Measurements from ENCODE around the gene ZNF593. TPM values are rescaled to one million over a fixed set of nuclear protein-coding genes. Genes with fewer than 3 reads are reported as not detected.
A peak's percentile ranks its signal among the peaks of the same experiment; 100 is the strongest.

ZNF593 gene
- total and polyA plus RNA-seq, 9 of the 15 experiments (the other 6 are each of a cell fraction or from before 2014, with no cell fraction given), result 9.8 to 334 (median 48.2) TPM

GRCh38 chr1:26180010-26180506, 10.3 kb downstream of the ZNF593 start:
- H4K20me1 ChIP-seq (replicated peaks; ENCODE audit: control insufficient read depth, insufficient read depth, low read length), result no peaks in the 10 kb centered on the region
- POLR2A ChIA-PET, result interaction anchor here (0.6 to 2.1 kb wide), 5 partner anchors 10 to 182 kb away, joined by 3 to 8 read pairs (median 4); partner anchors contain the start of gene ZNF593
- no peaks in the 10 kb centered on the region for H3K79me2 ChIP-seq (ENCODE audit: control insufficient read depth, insufficient read depth, low read length)
- FAIRE-seq (no peak), ATAC-seq (no peak), DNase-seq (ENCODE audit: extremely low read depth in 1 of 4, low spot score in 3 of 4) (no peak)
- peak overlapping the region in 1 of 2 experiments; percentile 75; a peak in 2 of 4 replicates for H3K9ac ChIP-seq (ENCODE audit: insufficient read depth in 1 of 2, low read depth in 2 of 2, low read length in 2 of 2)
- H3K9me3 ChIP-seq (replicated peaks; ENCODE audit: control insufficient read depth, insufficient read depth, low read depth, low read length), result no peaks in the 10 kb centered on the region
- H3K4me3 ChIP-seq, result no peak overlapping the region
- no peak overlapping the region for H3K4me2 ChIP-seq (ENCODE audit: insufficient read depth, low read length)
- in situ Hi-C loops (cut with MboI) (no loop called here), intact Hi-C loops (cut with micrococcal nuclease) (no loop called here)
- no peaks in the 10 kb centered on the region for H3K9me1 ChIP-seq (ENCODE audit: control insufficient read depth, insufficient read depth, low read length)
- no peaks in the 10 kb centered on the region for H3K36me3 ChIP-seq (ENCODE audit: control insufficient read depth, insufficient read depth, low read length)
- H3K27ac ChIP-seq (ENCODE audit: extremely low read depth, low read depth, low read length), result no peak overlapping the region
- peaks cover 17 to 31% of the 10 kb centered on the region in 2 experiments for H3K4me1 ChIP-seq (replicated peaks in 1 of 2; ENCODE audit: control insufficient read depth in 2 of 2, insufficient read depth in 2 of 2, low read length in 2 of 2)
- no TSS peak for BruUV-seq (replicated peaks)
- H2AFZ ChIP-seq (ENCODE audit: low read depth, low read length), result no peak overlapping the region
- WGBS (ENCODE audit: insufficient coverage, low coverage, missing lambda C conversion rate), result 28% methylated on average over 4 of the region's 4 CpGs
- no peak for TF ChIP-seq ZSCAN32 (CRISPR knock-in tag; IDR thresholded peaks at IDR 0.05)
- no peak for TF ChIP-seq ZNF431 (CRISPR knock-in tag; IDR thresholded peaks at IDR 0.05)
- peak; percentile 81 for TF ChIP-seq RBM25 (IDR thresholded peaks at IDR 0.05; ENCODE audit: low read depth, low read length, severe bottlenecking)
- peak; percentile 47 to 61 for TF ChIP-seq KDM1A (IDR thresholded peaks at IDR 0.05)
- peak; percentile 76 for TF ChIP-seq BCOR (IDR thresholded peaks at IDR 0.05)
- CTCF ChIA-PET (ENCODE audit: low intra/inter-chr PET ratio), result no interaction called here
- no peaks in the 10 kb centered on the region for H3K27me3 ChIP-seq (ENCODE audit: control insufficient read depth in 2 of 2, insufficient read depth in 2 of 2, low read length in 2 of 2)
